Hepatocyte (in vitro differentiated cells): ENCODE results near the gene PARP4. TPM values are rescaled to one million over a fixed set of nuclear protein-coding genes. Genes with fewer than 3 reads are reported as not detected.
"Not testable (repeated sequence)": the region's sequence is repeated elsewhere in the genome, so short reads cannot be mapped to it uniquely, and the experiment has no call there.

Source experiments
- DNase-seq: peaks from one replicate; pipeline ENCODE4 v3.0.0-alpha.2; 2016; ENCODE audit warnings: low spot score
- H2AFZ ChIP-seq: fragments of 200-600 bp; sonication (generic); 2 replicates; pipeline ENCODE4 v1.6.0; 2016; ENCODE audit warnings: antibody characterized with exemption, mild to moderate bottlenecking
- H3K27ac ChIP-seq: fragments of 200-600 bp; sonication (generic); 2 replicates; pipeline ENCODE4 v1.5.1; 2016; ENCODE audit warnings: mild to moderate bottlenecking
- H3K27me3 ChIP-seq: fragments of 200-600 bp; sonication (generic); 2 replicates; pipeline ENCODE4 v1.6.1; 2016
- H3K36me3 ChIP-seq: fragments of 200-600 bp; sonication (generic); replicated peaks from 2 replicates; pipeline ENCODE4 v1.5.1; 2016; ENCODE audit warnings: low read depth; ENCODE audit not compliant: insufficient read depth
- H3K4me1 ChIP-seq: fragments of 200-600 bp; sonication (generic); 2 replicates; pipeline ENCODE4 v1.5.1; 2016; ENCODE audit warnings: mild to moderate bottlenecking, moderate library complexity; ENCODE audit not compliant: insufficient read depth
- H3K4me2 ChIP-seq: fragments of 200-600 bp; sonication (generic); 2 replicates; pipeline ENCODE4 v1.6.0; 2016
- H3K4me3 ChIP-seq: fragments of 200-600 bp; sonication (generic); 2 replicates; pipeline ENCODE4 v1.5.1; 2016; ENCODE audit warnings: mild to moderate bottlenecking
- H3K79me2 ChIP-seq: fragments of 200-600 bp; sonication (generic); 2 replicates; pipeline ENCODE4 v1.6.0; 2017; ENCODE audit warnings: mild to moderate bottlenecking
- H3K9me2 ChIP-seq: fragments of 200-600 bp; sonication (generic); replicated peaks from 2 replicates; pipeline ENCODE4 v1.6.0; 2017; ENCODE audit warnings: mild to moderate bottlenecking; ENCODE audit not compliant: insufficient read depth
- H3K9me3 ChIP-seq: fragments of 200-600 bp; sonication (generic); 2 replicates; pipeline ENCODE4 v1.5.1; 2016; ENCODE audit warnings: low read depth, mild to moderate bottlenecking
- H4K20me1 ChIP-seq: fragments of 200-600 bp; sonication (generic); 2 replicates; pipeline ENCODE4 v1.6.0; 2016; ENCODE audit warnings: mild to moderate bottlenecking; ENCODE audit not compliant: insufficient read depth, poor library complexity, severe bottlenecking
- EZH2 ChIP-seq: fragments of 200-600 bp; sonication (generic); IDR thresholded peaks from 2 replicates; pipeline ENCODE4 v1.6.1; 2016; ENCODE audit warnings: antibody characterized with exemption, mild to moderate bottlenecking, borderline replicate concordance
- EZH2phosphoT487 ChIP-seq: fragments of 200-600 bp; sonication (generic); IDR thresholded peaks from one replicate; pipeline ENCODE4 v1.6.1; 2018; ENCODE audit warnings: antibody characterized with exemption, mild to moderate bottlenecking, low read depth, moderate library complexity; ENCODE audit not compliant: unreplicated experiment, severe bottlenecking
- WGBS: methylation state at CpG from one replicate; pipeline ENCODE4 v1.1.6; 2016; ENCODE audit warnings: low lambda C conversion rate; ENCODE audit errors: missing lambda C conversion rate; 5-methylcytosine and 5-hydroxymethylcytosine counted together
- polyA plus RNA-seq: library from polyadenylated mRNA; unstranded; fragments of >200 nt; fragmentation: Nextera tagmentation; extraction: Ambion mirVana; gene quantifications from 2 replicates; pipeline ENCODE4 v1.2.1, GENCODE V29; 2016
- total RNA-seq: library from RNA; depleted of rRNA; stranded (reverse); fragments of >200 nt; gene quantifications from 2 replicates; pipeline ENCODE4 v1.2.3, GENCODE V29; 2014
- TF ChIP-seq, protein P1 (sequence below): fragments of 200-600 bp; sonication (generic); IDR thresholded peaks from 2 replicates; pipeline ENCODE4 v1.5.1; 2016; ENCODE audit warnings: antibody characterized with exemption, mild to moderate bottlenecking; ENCODE audit not compliant: poor library complexity

PARP4 gene
- total and polyA plus RNA-seq, 2 experiments from 2014 or later: 21.6 to 49.5 TPM

DNA sequence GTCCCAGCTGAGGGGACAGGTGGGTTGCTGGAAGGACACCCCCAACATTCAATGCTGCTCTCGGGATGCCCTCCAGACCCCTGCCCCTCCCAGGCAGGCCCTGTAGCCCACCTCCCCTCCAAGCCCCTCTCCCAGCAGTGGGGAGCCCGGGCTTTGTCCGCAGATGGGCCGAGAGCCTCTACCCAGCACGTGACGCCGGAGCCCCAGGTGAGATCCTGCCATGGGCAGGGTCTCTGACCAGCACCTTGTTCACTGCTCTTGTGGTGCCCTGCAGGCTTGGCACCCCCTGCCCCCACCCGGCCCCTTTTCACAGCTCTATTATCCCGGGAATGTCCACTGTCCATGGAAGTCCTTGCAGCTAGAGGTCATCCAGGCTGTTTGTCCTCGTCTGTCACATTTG, 126.7 kb downstream of the PARP4 start:
- 89% methylated on average over 9 of the region's 10 CpGs for WGBS
- Histone ChIP-seq H3K9me3 (no peaks in the 10 kb centered on the region), H3K9me2 (no peaks in the 10 kb centered on the region), H3K4me3 (no peak overlapping the region), H3K4me2 (no peak overlapping the region), H3K27ac (no peak overlapping the region), H2AFZ (no peak overlapping the region), H3K27me3 (no peaks in the 10 kb centered on the region), H3K4me1 (no peaks in the 10 kb centered on the region), H4K20me1 (no peaks in the 10 kb centered on the region), H3K36me3 (no peaks in the 10 kb centered on the region), H3K79me2 (no peaks in the 10 kb centered on the region)
- TF ChIP-seq, protein P1, sequence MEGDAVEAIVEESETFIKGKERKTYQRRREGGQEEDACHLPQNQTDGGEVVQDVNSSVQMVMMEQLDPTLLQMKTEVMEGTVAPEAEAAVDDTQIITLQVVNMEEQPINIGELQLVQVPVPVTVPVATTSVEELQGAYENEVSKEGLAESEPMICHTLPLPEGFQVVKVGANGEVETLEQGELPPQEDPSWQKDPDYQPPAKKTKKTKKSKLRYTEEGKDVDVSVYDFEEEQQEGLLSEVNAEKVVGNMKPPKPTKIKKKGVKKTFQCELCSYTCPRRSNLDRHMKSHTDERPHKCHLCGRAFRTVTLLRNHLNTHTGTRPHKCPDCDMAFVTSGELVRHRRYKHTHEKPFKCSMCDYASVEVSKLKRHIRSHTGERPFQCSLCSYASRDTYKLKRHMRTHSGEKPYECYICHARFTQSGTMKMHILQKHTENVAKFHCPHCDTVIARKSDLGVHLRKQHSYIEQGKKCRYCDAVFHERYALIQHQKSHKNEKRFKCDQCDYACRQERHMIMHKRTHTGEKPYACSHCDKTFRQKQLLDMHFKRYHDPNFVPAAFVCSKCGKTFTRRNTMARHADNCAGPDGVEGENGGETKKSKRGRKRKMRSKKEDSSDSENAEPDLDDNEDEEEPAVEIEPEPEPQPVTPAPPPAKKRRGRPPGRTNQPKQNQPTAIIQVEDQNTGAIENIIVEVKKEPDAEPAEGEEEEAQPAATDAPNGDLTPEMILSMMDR: no peak
- TF ChIP-seq EZH2 (no peak), EZH2phosphoT487 (no peak)
- no peak for DNase-seq

DNA sequence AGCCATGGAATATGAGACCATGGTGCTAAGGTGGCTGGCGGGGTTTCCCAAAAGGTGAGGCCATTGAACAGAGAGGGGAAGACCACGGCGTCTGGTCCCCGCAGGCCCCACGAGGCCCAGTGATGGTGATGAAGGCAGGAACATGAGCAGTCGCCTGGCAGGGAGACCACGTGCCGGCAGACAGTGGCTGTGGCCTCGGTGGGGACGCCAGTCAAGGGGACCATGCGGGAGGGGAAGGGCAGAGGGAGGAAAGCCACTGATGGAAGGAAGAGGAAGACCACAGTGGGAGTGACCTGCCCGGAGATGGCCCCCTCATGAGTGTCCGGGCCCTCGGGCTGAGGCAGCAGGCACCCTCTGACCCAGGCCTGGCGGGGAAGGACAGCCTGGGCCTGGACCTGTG, 127.6 kb downstream of the PARP4 start:
- 90% methylated on average over 14 of the region's 15 CpGs for WGBS

DNA sequence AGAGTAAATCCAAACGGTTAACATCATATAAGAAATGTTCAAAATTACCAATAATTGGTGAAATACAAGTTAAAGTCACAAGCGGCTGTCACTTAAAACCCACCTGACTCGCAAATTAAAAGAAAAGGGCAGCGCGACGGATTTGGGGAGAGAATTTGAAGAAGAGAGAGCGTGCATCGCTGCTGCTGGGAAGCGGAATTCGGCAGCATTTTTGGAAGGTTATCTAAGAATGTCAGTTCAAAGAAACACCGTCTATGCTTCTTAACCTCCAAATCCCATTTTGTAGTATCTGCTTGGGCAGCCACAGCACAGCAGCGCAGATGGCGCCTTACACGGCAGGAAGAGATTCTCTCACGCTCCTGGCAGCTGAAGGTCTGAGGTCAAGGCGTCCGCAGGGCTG, 128.5 kb downstream of the PARP4 start:
- not testable (repeated sequence) for H3K9me2 ChIP-seq, H3K27ac ChIP-seq, H3K4me2 ChIP-seq, H3K79me2 ChIP-seq, H3K27me3 ChIP-seq, DNase-seq, H3K9me3 ChIP-seq, H2AFZ ChIP-seq, H4K20me1 ChIP-seq, H3K4me1 ChIP-seq, H3K4me3 ChIP-seq, H3K36me3 ChIP-seq
- WGBS: 95% methylated on average over 16 of the region's 17 CpGs

More for the DNA sequence above, 127.6 kb downstream of the PARP4 start:
- not testable (repeated sequence) for H4K20me1 ChIP-seq, H3K4me2 ChIP-seq, H2AFZ ChIP-seq, H3K79me2 ChIP-seq, H3K27me3 ChIP-seq, H3K27ac ChIP-seq, H3K4me3 ChIP-seq, DNase-seq, H3K4me1 ChIP-seq, H3K36me3 ChIP-seq, H3K9me2 ChIP-seq, H3K9me3 ChIP-seq

DNA sequence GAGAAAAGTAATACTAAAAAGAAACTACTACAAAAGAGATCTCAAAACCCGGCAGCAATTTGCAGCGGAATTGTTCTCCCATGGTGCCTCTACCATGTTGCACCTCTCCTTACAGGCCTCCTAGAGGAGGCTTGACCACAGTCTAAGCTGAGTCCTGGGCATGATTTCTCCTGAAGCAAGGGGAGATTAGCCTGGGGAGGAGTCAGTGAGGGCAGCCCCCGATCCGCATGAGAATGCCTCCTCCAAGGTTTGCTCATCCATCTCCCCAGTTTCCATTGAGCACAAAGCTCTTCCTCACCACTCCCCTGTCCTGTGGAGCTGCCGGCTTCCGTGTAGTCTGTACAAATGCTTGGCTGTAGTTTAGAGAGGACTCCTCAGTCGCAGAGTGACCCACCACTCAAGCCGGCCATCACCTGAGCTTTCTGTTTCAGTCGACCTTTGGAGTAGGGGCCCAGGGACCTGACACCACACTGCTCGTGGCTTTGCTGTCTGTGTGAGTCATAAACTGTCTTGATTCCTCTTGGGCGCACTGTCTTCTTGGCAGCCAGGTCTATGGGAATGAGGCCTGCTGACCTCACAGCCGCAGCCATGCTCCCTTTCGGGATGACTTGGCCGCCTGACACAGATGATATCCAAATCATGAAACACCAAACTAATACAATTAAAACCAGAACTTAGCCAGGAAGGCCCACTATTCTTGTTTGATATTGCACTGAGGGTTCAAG, 130.9 kb downstream of the PARP4 start:
- H3K4me3 ChIP-seq: no peak overlapping the region
- no peaks in the 10 kb centered on the region for H3K9me2 ChIP-seq
- no peak for DNase-seq
- H4K20me1 ChIP-seq: no peaks in the 10 kb centered on the region
- no peak overlapping the region for H2AFZ ChIP-seq
- no peaks in the 10 kb centered on the region for H3K79me2 ChIP-seq
- H3K9me3 ChIP-seq: no peaks in the 10 kb centered on the region
- no peak overlapping the region for H3K4me2 ChIP-seq
- no peaks in the 10 kb centered on the region for H3K36me3 ChIP-seq
- H3K27me3 ChIP-seq: no peaks in the 10 kb centered on the region
- no peak for TF ChIP-seq EZH2phosphoT487
- TF ChIP-seq EZH2: no peak
- TF ChIP-seq, protein P1: no peak
- H3K4me1 ChIP-seq: no peaks in the 10 kb centered on the region
- H3K27ac ChIP-seq: no peak overlapping the region
- 82% methylated on average over 14 of the region's 14 CpGs for WGBS

DNA sequence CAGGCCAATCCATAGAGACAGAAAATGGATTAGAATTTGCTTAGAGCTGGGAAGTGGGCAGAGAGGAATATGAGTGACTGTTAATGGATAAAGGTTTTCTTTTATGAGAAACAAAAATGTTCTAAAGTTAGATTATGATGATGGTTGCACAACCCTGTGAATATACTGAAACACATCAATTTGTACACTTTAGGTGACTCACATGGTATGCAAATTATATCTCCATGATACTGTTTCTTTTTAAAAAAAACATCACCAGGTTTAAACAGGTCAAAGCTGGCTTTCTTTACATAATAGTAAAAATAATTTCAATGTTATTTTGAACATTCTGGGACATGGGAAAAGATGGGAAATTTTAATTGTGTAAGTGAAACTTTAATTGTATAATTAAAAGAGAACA, 131.7 kb downstream of the PARP4 start:
- not testable (repeated sequence) for H3K9me2 ChIP-seq, H3K36me3 ChIP-seq, DNase-seq, H3K27me3 ChIP-seq, H2AFZ ChIP-seq, H3K79me2 ChIP-seq, H3K9me3 ChIP-seq, H3K4me3 ChIP-seq, H3K4me2 ChIP-seq, H4K20me1 ChIP-seq, H3K4me1 ChIP-seq, H3K27ac ChIP-seq

DNA sequence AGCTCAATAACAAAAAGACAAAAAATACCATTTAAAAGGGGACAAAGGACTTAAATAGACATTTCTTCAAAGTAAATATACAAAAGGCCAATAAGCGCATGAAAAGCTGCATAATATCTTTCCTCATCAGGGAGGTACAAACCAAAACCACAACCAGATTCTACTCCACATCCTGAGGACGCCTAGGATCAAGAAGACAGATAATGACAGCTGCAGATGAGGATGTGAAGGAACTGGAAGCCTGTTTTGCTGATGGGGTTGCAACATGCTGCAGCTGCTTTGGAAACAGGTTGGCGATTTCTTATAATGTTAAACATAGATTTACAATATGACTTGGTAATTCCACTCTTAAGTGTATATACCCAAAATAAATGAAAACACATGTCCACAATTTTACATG, 132.4 kb downstream of the PARP4 start:
- not testable (repeated sequence) for H3K79me2 ChIP-seq, H3K27ac ChIP-seq, H3K4me3 ChIP-seq, H4K20me1 ChIP-seq, H3K4me1 ChIP-seq, H3K36me3 ChIP-seq, DNase-seq, H3K27me3 ChIP-seq, H3K9me2 ChIP-seq, H2AFZ ChIP-seq, H3K4me2 ChIP-seq, H3K9me3 ChIP-seq
- WGBS: 79% methylated on average over 3 of the region's 3 CpGs

DNA sequence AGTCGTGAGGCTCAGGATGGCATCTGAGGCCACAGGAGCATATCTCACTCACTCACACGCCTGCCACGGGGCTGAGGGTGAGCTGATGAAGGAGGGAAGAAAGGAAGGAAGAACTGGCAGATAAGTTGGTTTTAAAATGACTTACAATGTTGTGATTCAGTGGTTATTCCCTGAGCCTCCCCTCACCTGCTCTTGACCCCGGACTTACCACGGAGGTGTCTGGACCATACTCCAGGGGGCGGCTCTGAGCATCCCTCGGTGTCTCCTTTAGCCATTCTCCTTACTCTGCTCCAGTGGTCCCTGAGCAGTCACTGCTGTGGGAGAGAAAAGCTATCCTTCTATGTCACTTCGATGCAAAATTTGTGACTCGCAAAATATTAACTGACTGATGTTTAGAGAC, 141.3 kb downstream of the PARP4 start:
- not testable (repeated sequence) for H3K36me3 ChIP-seq, H3K27ac ChIP-seq, H4K20me1 ChIP-seq, H3K4me1 ChIP-seq, DNase-seq, H3K4me2 ChIP-seq, H3K27me3 ChIP-seq, H3K9me2 ChIP-seq, H3K9me3 ChIP-seq, H3K79me2 ChIP-seq, H3K4me3 ChIP-seq, H2AFZ ChIP-seq
- WGBS: 81% methylated on average over 9 of the region's 9 CpGs
